SU-DHL-6 (cell line): ENCODE measurements around the gene ULK3.
A peak's percentile ranks its signal among the peaks of the same experiment; 100 is the strongest.

Experiments used
- H2AFZ ChIP-seq: fragments of 200-600 bp; sonication (generic); 2 replicates; pipeline ENCODE4 v1.6.1; 2014; ENCODE audit warnings: low read depth, mild to moderate bottlenecking, moderate library complexity, mixed read lengths, antibody characterized with exemption, low read length; ENCODE audit not compliant: severe bottlenecking
- H3F3A ChIP-seq: fragments of 200-600 bp; shearing (Covaris generic); 2 replicates; pipeline ENCODE4 v1.6.0; 2016; ENCODE audit warnings: antibody characterized with exemption, mild to moderate bottlenecking; ENCODE audit not compliant: insufficient read depth
- H3K27ac ChIP-seq: fragments of 200-600 bp; sonication (generic); 2 replicates; pipeline ENCODE4 v1.5.1; 2016; ENCODE audit warnings: low read depth, mild to moderate bottlenecking, low read length, moderate library complexity, mixed read lengths
- H3K27me3 ChIP-seq: fragments of 200-600 bp; sonication (generic), shearing (Covaris generic); 2 replicates; pipeline ENCODE4 v1.6.0; 2014; ENCODE audit warnings: mild to moderate bottlenecking, low read length
- H3K36me3 ChIP-seq: fragments of 200-600 bp; sonication (generic); 2 replicates; pipeline ENCODE4 v1.6.1; 2014; ENCODE audit warnings: mild to moderate bottlenecking, low read length, mixed read lengths
- H3K4me2 ChIP-seq: fragments of 300-600, 200-600 bp; shearing (Covaris generic), sonication (generic); 2 replicates; pipeline ENCODE4 v1.6.0; 2014; ENCODE audit warnings: low read length, low read depth, mild to moderate bottlenecking; ENCODE audit not compliant: poor library complexity, severe bottlenecking
- H3K4me3 ChIP-seq: fragments of 200-600 bp; sonication (generic); 2 replicates; pipeline ENCODE4 v1.5.1; 2014; ENCODE audit warnings: antibody characterized with exemption, low read length, mild to moderate bottlenecking, mixed read lengths; ENCODE audit not compliant: insufficient read depth, poor library complexity, severe bottlenecking
- H3K79me2 ChIP-seq: fragments of 200-600 bp; sonication (generic); 2 replicates; pipeline ENCODE4 v1.6.1; 2014; ENCODE audit warnings: mild to moderate bottlenecking, low read length, moderate library complexity; ENCODE audit not compliant: insufficient read depth
- H3K9ac ChIP-seq: fragments of 200-600 bp; sonication (generic); 2 replicates; pipeline ENCODE4 v1.7.0; 2014; ENCODE audit warnings: mild to moderate bottlenecking, low read length
- H3K9me2 ChIP-seq: fragments of 200-600 bp; sonication (generic); replicated peaks from 2 replicates; pipeline ENCODE4 v1.6.1; 2014; ENCODE audit warnings: low read length; ENCODE audit not compliant: insufficient read depth
- H3K9me3 ChIP-seq: fragments of 200-600 bp; sonication (generic); 2 replicates; pipeline ENCODE4 v1.6.1; 2014; ENCODE audit warnings: low read length, mixed read lengths; ENCODE audit not compliant: insufficient read depth
- H4K20me1 ChIP-seq: fragments of 200-600 bp; sonication (generic); 2 replicates; pipeline ENCODE4 v1.6.1; 2014; ENCODE audit warnings: low read depth, mild to moderate bottlenecking, antibody characterized with exemption, low read length, moderate library complexity, mixed read lengths
- CTCF ChIP-seq: fragments of 200-600 bp; sonication (generic); IDR thresholded peaks from one replicate; pipeline ENCODE4 v1.5.1; 2017; ENCODE audit warnings: antibody characterized with exemption, mild to moderate bottlenecking, low read length, moderate library complexity; ENCODE audit not compliant: insufficient read depth, poor library complexity, severe bottlenecking
- EZH2phosphoT487 ChIP-seq: fragments of 200-600 bp; sonication (generic), shearing (Covaris generic); conservative IDR thresholded peaks from 2 replicates; pipeline ENCODE4 v1.6.1; 2018; ENCODE audit warnings: mild to moderate bottlenecking, antibody characterized with exemption, low read length, moderate library complexity, mixed read lengths

The ULK3 gene

GRCh38 chr15:74843445-74843828, 481 bp upstream of the ULK3 start:
- H3K4me2 ChIP-seq, result peak overlapping the region; percentile 81
- peak overlapping the region; percentile 58 for H3K4me3 ChIP-seq
- H3K36me3 ChIP-seq, result no peaks in the 10 kb centered on the region
- H2AFZ ChIP-seq, result peak overlapping the region; percentile 78
- H3K27me3 ChIP-seq, result no peaks in the 10 kb centered on the region
- peaks cover 20% of the 10 kb centered on the region; the same call in 1 of the 2 replicates for H3F3A ChIP-seq
- H3K27ac ChIP-seq, result peak overlapping the region; percentile 71
- no peak for TF ChIP-seq CTCF
- TF ChIP-seq EZH2phosphoT487, result no peak
- H3K79me2 ChIP-seq, result no peaks in the 10 kb centered on the region
- H3K9me2 ChIP-seq, result no peaks in the 10 kb centered on the region
- H3K9ac ChIP-seq, result peak overlapping the region; percentile 88
- no peaks in the 10 kb centered on the region for H3K9me3 ChIP-seq
- H4K20me1 ChIP-seq, result no peaks in the 10 kb centered on the region

- H3K27me3 ChIP-seq, result no peaks in the 10 kb centered on the region
- H3K4me3 ChIP-seq, result peak overlapping the region; percentile 86
- peaks cover 20% of the 10 kb centered on the region; the same call in 1 of the 2 replicates for H3F3A ChIP-seq
- no peaks in the 10 kb centered on the region for H3K9me3 ChIP-seq
- no peak overlapping the region for H3K27ac ChIP-seq
- H3K79me2 ChIP-seq, result no peaks in the 10 kb centered on the region
- H3K9ac ChIP-seq, result peak overlapping the region; percentile 88
- H3K4me2 ChIP-seq, result peak overlapping the region; percentile 81
- no peaks in the 10 kb centered on the region for H4K20me1 ChIP-seq
- H3K9me2 ChIP-seq, result no peaks in the 10 kb centered on the region
- H3K36me3 ChIP-seq, result no peaks in the 10 kb centered on the region
- TF ChIP-seq CTCF, result no peak
- no peak for TF ChIP-seq EZH2phosphoT487
- H2AFZ ChIP-seq, result no peak overlapping the region
Measured at GRCh38 chr15:74841891-74842373, 1.0 kb downstream of the ULK3 start.

- no peaks in the 10 kb centered on the region for H3K36me3 ChIP-seq
- H3K9me2 ChIP-seq, result no peaks in the 10 kb centered on the region
- H3K27ac ChIP-seq, result no peak overlapping the region
- H3K4me2 ChIP-seq, result peak overlapping the region; percentile 81
- H3K79me2 ChIP-seq, result no peaks in the 10 kb centered on the region
- H3K27me3 ChIP-seq, result no peaks in the 10 kb centered on the region
- H3K9me3 ChIP-seq, result no peaks in the 10 kb centered on the region
- no peak overlapping the region for H3K4me3 ChIP-seq
- H2AFZ ChIP-seq, result no peak overlapping the region
- TF ChIP-seq EZH2phosphoT487, result no peak
- no peak for TF ChIP-seq CTCF
- no peaks in the 10 kb centered on the region for H4K20me1 ChIP-seq
- H3F3A ChIP-seq, result peaks cover 20% of the 10 kb centered on the region; the same call in 1 of the 2 replicates
- H3K9ac ChIP-seq, result no peak overlapping the region
Measured at GRCh38 chr15:74840851-74841775, 1.8 kb downstream of the ULK3 start.
